Activated naive CD4-positive, alpha-beta T cell treated with anti-CD3 and anti-CD28 coated beads for 36 hours (primary cell): ENCODE data around the gene CACNG4. TPM values are rescaled to one million over a fixed set of nuclear protein-coding genes. Genes with fewer than 3 reads are reported as not detected.

Experiments used
- CTCF ChIA-PET: fragments of 350-600 bp; sonication (Branson Sonifier 250); formaldehyde crosslinking; loops from one replicate; lab custom pipeline; 2021; ENCODE audit warnings: antibody characterized with exemption; lab: Charles Lee
- DNase-seq: peaks from one replicate; pipeline ENCODE4 v3.0.0-alpha.2; 2020
- H3K27ac Mint-ChIP-seq: one replicate; pipeline ENCODE4 v1.8.0; 2021; ENCODE audit warnings: mild to moderate bottlenecking, mixed read lengths
- H3K27me3 Mint-ChIP-seq: one replicate; pipeline ENCODE4 v1.8.0; 2021; ENCODE audit warnings: low read depth, mixed read lengths
- H3K36me3 Mint-ChIP-seq: one replicate; pipeline ENCODE4 v1.8.0; 2021; ENCODE audit warnings: low read depth, mixed read lengths
- H3K4me1 Mint-ChIP-seq: one replicate; pipeline ENCODE4 v1.8.0; 2021; ENCODE audit warnings: low read depth, mixed read lengths
- H3K4me3 Mint-ChIP-seq: one replicate; pipeline ENCODE4 v1.8.0; 2021; ENCODE audit warnings: mild to moderate bottlenecking, moderate library complexity, mixed read lengths
- H3K9me3 Mint-ChIP-seq: one replicate; pipeline ENCODE4 v1.8.0; 2021; ENCODE audit warnings: mixed read lengths
- intact Hi-C: fragments of 100-400 bp; cut with micrococcal nuclease; formaldehyde crosslinking; loops from one replicate; pipeline ENCODE4 v1.15.1; 2023
- total RNA-seq, 2 experiments: library from RNA; stranded (reverse); gene quantifications; one replicate each; pipeline ENCODE4 v1.2.3, GENCODE V29; 2021

The CACNG4 gene
- total RNA-seq, 2 experiments from 2014 or later = not detected

GRCh38 chr17:66956941-66957340, 7.6 kb upstream of the CACNG4 start:
- CTCF ChIA-PET = no interaction called here
- no peaks in the 10 kb centered on the region for H3K4me1 Mint-ChIP-seq
- DNase-seq = no peak
- intact Hi-C loops = no loop called here
- H3K4me3 Mint-ChIP-seq = no peak overlapping the region
- H3K27me3 Mint-ChIP-seq = peaks cover under 1% of the 10 kb centered on the region
- no peaks in the 10 kb centered on the region for H3K36me3 Mint-ChIP-seq
- H3K27ac Mint-ChIP-seq = no peak overlapping the region
- H3K9me3 Mint-ChIP-seq = no peaks in the 10 kb centered on the region

- H3K27ac Mint-ChIP-seq = no peak overlapping the region
- no peak for DNase-seq
- H3K36me3 Mint-ChIP-seq = no peaks in the 10 kb centered on the region
- H3K27me3 Mint-ChIP-seq = peaks cover 4% of the 10 kb centered on the region
- H3K4me3 Mint-ChIP-seq = no peak overlapping the region
- CTCF ChIA-PET = no interaction called here
- H3K4me1 Mint-ChIP-seq = no peaks in the 10 kb centered on the region
- intact Hi-C loops = no loop called here
- no peaks in the 10 kb centered on the region for H3K9me3 Mint-ChIP-seq
Observed at GRCh38 chr17:66957343-66957742, 7.2 kb upstream of the CACNG4 start.

DNA sequence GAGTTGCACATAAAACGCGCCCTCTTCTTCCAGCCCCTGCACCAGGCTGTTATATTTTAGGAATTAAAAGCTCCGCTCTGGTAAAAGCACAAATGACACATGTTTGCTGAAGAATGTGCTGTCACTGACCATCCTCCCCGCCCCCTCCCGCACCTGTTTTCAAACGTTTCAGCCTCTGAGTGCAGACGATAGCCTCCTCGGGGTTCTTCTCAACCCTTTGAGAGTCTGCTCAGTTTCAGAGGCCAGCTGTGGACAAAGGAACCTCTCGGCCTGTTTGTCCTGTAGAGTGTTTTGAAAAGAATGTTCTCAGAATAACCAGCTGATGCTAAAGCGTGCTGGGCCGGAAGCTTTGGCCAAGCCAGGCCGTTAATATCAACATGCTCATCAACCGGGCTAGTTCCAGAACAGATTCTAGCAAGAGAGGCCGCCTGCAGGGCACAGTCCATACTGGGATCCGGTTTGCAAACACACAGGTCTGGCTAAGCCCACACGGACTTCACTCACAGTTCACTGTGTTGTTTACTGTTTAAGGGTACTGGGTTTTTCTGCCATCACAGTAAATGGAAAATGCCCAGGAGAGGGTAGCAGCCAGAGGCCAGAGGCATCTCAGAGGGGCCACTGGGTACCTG, 6.4 kb upstream of the CACNG4 start:
- H3K4me1 Mint-ChIP-seq = no peaks in the 10 kb centered on the region
- CTCF ChIA-PET = no interaction called here
- no peaks in the 10 kb centered on the region for H3K9me3 Mint-ChIP-seq
- H3K4me3 Mint-ChIP-seq = no peak overlapping the region
- DNase-seq = no peak
- H3K27me3 Mint-ChIP-seq = peaks cover 11% of the 10 kb centered on the region
- H3K27ac Mint-ChIP-seq = no peak overlapping the region
- intact Hi-C loops = no loop called here
- H3K36me3 Mint-ChIP-seq = no peaks in the 10 kb centered on the region

DNA sequence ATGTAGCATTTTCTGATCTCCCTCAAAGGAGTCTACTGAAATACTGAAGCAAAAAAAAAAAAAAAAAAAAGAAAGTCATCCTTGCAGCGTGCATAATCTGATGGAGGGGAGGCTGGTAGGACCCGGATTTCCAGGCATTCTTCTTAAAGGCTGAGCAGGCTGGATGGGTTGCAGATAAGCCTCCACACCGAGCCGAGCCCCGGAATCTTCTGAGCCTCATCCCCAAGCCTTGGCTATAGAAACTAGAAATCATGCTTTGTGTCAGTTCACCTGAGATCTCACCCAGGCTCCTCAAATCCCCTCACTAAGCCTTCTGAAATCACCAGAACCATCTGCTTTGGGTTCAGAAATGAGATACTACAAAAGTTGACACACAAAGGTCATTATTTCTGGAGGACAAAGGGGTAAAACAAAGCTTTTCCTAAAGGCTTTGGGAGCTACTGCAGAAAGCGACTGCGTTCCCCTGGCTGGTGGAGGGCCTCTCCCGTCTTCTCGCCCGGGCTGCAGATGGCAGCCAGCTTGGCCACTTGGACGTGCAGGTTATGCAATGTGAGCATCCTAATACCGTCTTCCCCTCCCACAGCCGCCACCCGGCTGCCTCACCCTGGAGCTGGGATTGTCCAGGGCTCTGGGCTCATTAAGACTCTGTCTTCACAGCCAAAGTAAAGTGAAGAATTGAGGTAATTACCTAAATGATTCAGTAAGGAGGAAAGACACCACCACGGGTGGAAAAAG, 4.7 kb upstream of the CACNG4 start:
- no peaks in the 10 kb centered on the region for H3K36me3 Mint-ChIP-seq
- peaks cover 3% of the 10 kb centered on the region for H3K4me1 Mint-ChIP-seq
- CTCF ChIA-PET = no interaction called here
- H3K9me3 Mint-ChIP-seq = no peaks in the 10 kb centered on the region
- intact Hi-C loops = no loop called here
- H3K27ac Mint-ChIP-seq = no peak overlapping the region
- peaks cover 24% of the 10 kb centered on the region for H3K27me3 Mint-ChIP-seq
- no peak for DNase-seq
- no peak overlapping the region for H3K4me3 Mint-ChIP-seq

- H3K27me3 Mint-ChIP-seq = peaks cover 30% of the 10 kb centered on the region
- no peaks in the 10 kb centered on the region for H3K9me3 Mint-ChIP-seq
- DNase-seq = no peak
- peaks cover 3% of the 10 kb centered on the region for H3K4me1 Mint-ChIP-seq
- H3K4me3 Mint-ChIP-seq = no peak overlapping the region
- no peak overlapping the region for H3K27ac Mint-ChIP-seq
- H3K36me3 Mint-ChIP-seq = no peaks in the 10 kb centered on the region
- intact Hi-C loops = no loop called here
- CTCF ChIA-PET = no interaction called here
Observed at GRCh38 chr17:66960613-66961012, 3.9 kb upstream of the CACNG4 start.

DNA sequence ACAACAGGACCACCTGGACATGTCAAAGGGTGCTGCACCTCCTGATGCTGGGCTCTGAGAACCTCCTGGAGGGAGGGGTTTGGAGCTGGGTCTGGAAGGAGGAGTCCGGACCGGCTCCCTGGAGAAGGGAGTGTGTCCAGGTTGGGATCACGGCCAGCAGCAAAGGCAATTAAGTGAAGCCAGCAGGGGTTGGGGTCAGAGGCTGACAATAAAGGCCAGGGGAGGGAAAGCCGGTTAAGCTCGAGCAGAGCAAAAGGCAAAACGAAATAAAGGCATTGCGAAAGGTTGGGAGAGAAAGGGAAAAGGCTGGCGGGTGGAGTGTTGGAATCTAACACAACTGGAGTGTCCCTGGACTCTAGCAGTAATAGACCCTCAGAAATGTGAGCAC, 992 bp upstream of the CACNG4 start:
- CTCF ChIA-PET = no interaction called here
- DNase-seq = no peak
- H3K4me1 Mint-ChIP-seq = peaks cover 11% of the 10 kb centered on the region
- no peak overlapping the region for H3K27ac Mint-ChIP-seq
- intact Hi-C loops = no loop called here
- H3K36me3 Mint-ChIP-seq = no peaks in the 10 kb centered on the region
- H3K27me3 Mint-ChIP-seq = peaks cover 54% of the 10 kb centered on the region
- H3K9me3 Mint-ChIP-seq = no peaks in the 10 kb centered on the region
- H3K4me3 Mint-ChIP-seq = peak overlapping the region; percentile 33

DNA sequence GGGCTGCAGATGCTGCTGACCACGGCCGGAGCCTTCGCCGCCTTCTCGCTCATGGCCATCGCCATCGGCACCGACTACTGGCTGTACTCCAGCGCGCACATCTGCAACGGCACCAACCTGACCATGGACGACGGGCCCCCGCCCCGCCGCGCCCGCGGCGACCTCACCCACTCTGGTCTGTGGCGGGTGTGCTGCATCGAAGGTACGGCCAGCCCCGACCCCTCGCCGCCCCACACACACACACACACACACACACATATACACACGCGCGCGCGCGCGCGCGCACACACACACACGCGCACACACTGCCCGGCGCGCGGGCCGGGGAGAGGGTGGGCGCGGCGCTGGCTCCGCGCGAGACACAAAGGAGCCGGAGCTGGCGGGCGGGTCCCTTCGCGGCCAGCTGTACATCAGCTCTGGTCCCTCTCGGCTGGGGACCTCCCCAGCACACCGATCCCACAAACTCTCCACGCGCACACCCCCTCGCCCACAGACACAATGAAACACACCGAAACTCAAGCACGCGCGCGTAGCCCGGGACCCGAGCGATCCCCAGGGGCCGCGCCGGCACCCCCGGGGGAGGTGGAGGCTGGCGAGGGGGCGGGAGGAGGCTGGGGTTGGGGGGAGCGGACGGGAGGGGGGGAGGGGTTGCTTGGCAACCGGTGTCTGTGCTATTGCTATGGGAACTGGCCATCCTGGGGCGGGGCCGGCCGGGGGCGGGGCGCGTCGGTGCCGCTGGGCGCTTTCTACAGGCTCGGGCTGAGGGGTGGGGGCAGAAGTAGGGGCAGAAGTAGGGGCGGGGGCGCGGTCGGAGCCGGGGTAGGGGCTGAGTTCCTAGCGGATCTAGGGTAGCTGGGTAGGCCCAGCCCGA, 658 bp downstream of the CACNG4 start:
- Mint-ChIP-seq H3K27ac (no peak overlapping the region), H3K27me3 (peaks cover 63% of the 10 kb centered on the region), H3K4me3 (peak overlapping the region; percentile 52), H3K36me3 (no peaks in the 10 kb centered on the region), H3K9me3 (no peaks in the 10 kb centered on the region), H3K4me1 (peaks cover 11% of the 10 kb centered on the region)
- intact Hi-C loops = no loop called here
- CTCF ChIA-PET = no interaction called here
- DNase-seq = peak; percentile 19

DNA sequence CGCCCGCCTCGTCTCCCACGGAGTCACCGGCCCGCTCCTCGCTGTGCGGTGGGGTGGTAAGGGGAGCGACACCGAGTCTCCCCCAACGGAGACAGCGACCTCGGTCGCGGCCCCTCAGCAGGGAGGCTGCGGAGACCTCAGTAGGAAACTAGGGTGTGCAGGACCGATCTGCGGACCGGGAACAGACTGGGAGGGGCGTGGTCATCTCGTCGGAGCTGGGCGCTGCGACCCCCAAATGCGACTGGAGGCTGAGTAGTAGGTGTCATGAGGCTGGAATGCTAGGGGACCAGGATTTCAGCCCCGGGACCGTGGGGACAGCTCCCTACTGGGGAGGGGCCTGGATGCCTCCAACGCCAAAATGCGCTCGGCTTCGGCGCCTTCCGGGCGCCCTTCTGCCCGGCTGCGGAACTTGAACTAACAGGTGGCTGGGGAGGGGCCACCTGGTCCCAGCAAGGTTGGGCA, 1.3 kb downstream of the CACNG4 start:
- Mint-ChIP-seq H3K4me3 (peak overlapping the region; percentile 38), H3K27ac (no peak overlapping the region), H3K27me3 (peaks cover 68% of the 10 kb centered on the region), H3K4me1 (peaks cover 11% of the 10 kb centered on the region), H3K36me3 (no peaks in the 10 kb centered on the region), H3K9me3 (no peaks in the 10 kb centered on the region)
- intact Hi-C loops = no loop called here
- DNase-seq = peak; percentile 12
- CTCF ChIA-PET = no interaction called here

- H3K36me3 Mint-ChIP-seq = no peaks in the 10 kb centered on the region
- peaks cover 70% of the 10 kb centered on the region for H3K27me3 Mint-ChIP-seq
- DNase-seq = no peak
- CTCF ChIA-PET = no interaction called here
- H3K4me1 Mint-ChIP-seq = peaks cover 11% of the 10 kb centered on the region
- no peak overlapping the region for H3K27ac Mint-ChIP-seq
- peak overlapping the region; percentile 38 for H3K4me3 Mint-ChIP-seq
- H3K9me3 Mint-ChIP-seq = no peaks in the 10 kb centered on the region
- intact Hi-C loops = no loop called here
Observed at GRCh38 chr17:66966298-66966697, 1.8 kb downstream of the CACNG4 start.

- intact Hi-C loops = no loop called here
- no peaks in the 10 kb centered on the region for H3K9me3 Mint-ChIP-seq
- H3K4me3 Mint-ChIP-seq = no peak overlapping the region
- CTCF ChIA-PET = interaction anchor here (0.6 to 1.2 kb wide), 2 partner anchors 110 to 252 kb away, joined by 3 to 4 read pairs; no protein-coding TSS in a partner anchor
- H3K36me3 Mint-ChIP-seq = no peaks in the 10 kb centered on the region
- peaks cover 74% of the 10 kb centered on the region for H3K27me3 Mint-ChIP-seq
- no peak for DNase-seq
- no peak overlapping the region for H3K27ac Mint-ChIP-seq
- peaks cover 11% of the 10 kb centered on the region for H3K4me1 Mint-ChIP-seq
Observed at GRCh38 chr17:66966704-66967418, 2.4 kb downstream of the CACNG4 start.

- Mint-ChIP-seq H3K9me3 (no peaks in the 10 kb centered on the region), H3K4me1 (peaks cover 11% of the 10 kb centered on the region), H3K36me3 (no peaks in the 10 kb centered on the region), H3K27ac (no peak overlapping the region), H3K27me3 (peaks cover 64% of the 10 kb centered on the region), H3K4me3 (no peak overlapping the region)
- CTCF ChIA-PET = interaction anchor here (0.6 to 1.2 kb wide), 3 partner anchors 38 to 253 kb away, joined by 3 to 4 read pairs (median 3); no protein-coding TSS in a partner anchor
- intact Hi-C loops = no loop called here
- no peak for DNase-seq
Observed at GRCh38 chr17:66967837-66968543, 3.5 kb downstream of the CACNG4 start.
